OCI-LY7 (cell line): ENCODE measurements around the gene FHIT. TPM values are rescaled to one million over a fixed set of nuclear protein-coding genes. Genes with fewer than 3 reads are reported as not detected.

Experiments
- BruUV-seq: library from RNA; stranded (reverse); fragments of 400-500 nt; replicated peaks from 2 replicates; lab custom pipeline; 2021; lab: Mats Ljungman, UMichigan
- CTCF ChIA-PET: fragments of 300-600 bp; sonication (Branson Sonifier 250); formaldehyde crosslinking; loops from one replicate; lab custom pipeline; 2022; ENCODE audit warnings: antibody characterized with exemption; ENCODE audit not compliant: unreplicated experiment; lab: Charles Lee
- POLR2A ChIA-PET: fragments of 300-600 bp; sonication (Branson Sonifier 250); formaldehyde crosslinking; loops from one replicate; lab custom pipeline; 2022; ENCODE audit warnings: antibody characterized with exemption; lab: Charles Lee
- DNase-seq: peaks from one replicate; pipeline ENCODE4 v3.0.0-alpha.2; 2015; ENCODE audit warnings: low spot score
- H2AFZ ChIP-seq: fragments of 200-600 bp; sonication (generic), shearing (Covaris generic); 2 replicates; pipeline ENCODE4 v1.6.1; 2014; ENCODE audit warnings: mild to moderate bottlenecking, antibody characterized with exemption, low read length, moderate library complexity
- H3K27ac ChIP-seq: fragments of 200-600 bp; sonication (generic); 2 replicates; pipeline ENCODE4 v1.5.1; 2014; ENCODE audit warnings: mixed run types, low read depth, mild to moderate bottlenecking, moderate library complexity, low read length, inconsistent platforms; ENCODE audit not compliant: poor library complexity, severe bottlenecking
- H3K36me3 ChIP-seq: fragments of 200-600 bp; sonication (generic); 2 replicates; pipeline ENCODE4 v1.6.1; 2014; ENCODE audit warnings: mild to moderate bottlenecking, antibody characterized with exemption, low read length, moderate library complexity, mixed read lengths; ENCODE audit not compliant: insufficient read depth
- H3K4me1 ChIP-seq: fragments of 200-600 bp; sonication (generic); 2 replicates; pipeline ENCODE4 v1.5.1; 2014; ENCODE audit warnings: mild to moderate bottlenecking, low read length; ENCODE audit not compliant: insufficient read depth, poor library complexity, severe bottlenecking
- H3K4me2 ChIP-seq: fragments of 200-600 bp; sonication (generic); 2 replicates; pipeline ENCODE4 v1.6.1; 2014; ENCODE audit warnings: mild to moderate bottlenecking, low read length
- H3K4me3 ChIP-seq: fragments of 200-600 bp; sonication (generic); 2 replicates; pipeline ENCODE4 v1.5.1; 2014; ENCODE audit warnings: mild to moderate bottlenecking, low read depth, low read length; ENCODE audit not compliant: poor library complexity, severe bottlenecking
- H3K79me2 ChIP-seq: fragments of 200-600 bp; sonication (generic); 2 replicates; pipeline ENCODE4 v1.6.1; 2016; ENCODE audit warnings: low read depth, mild to moderate bottlenecking, low read length, moderate library complexity, mixed read lengths; ENCODE audit not compliant: insufficient read depth
- H3K9me2 ChIP-seq: fragments of 200-600 bp; sonication (generic); 2 replicates; pipeline ENCODE4 v1.6.1; 2016; ENCODE audit warnings: mild to moderate bottlenecking, low read length, mixed read lengths; ENCODE audit not compliant: insufficient read depth
- H3K9me3 ChIP-seq: fragments of 200-600 bp; sonication (generic); 2 replicates; pipeline ENCODE4 v1.6.1; 2014; ENCODE audit warnings: mild to moderate bottlenecking, mixed run types, low read length, mixed read lengths
- H4K20me1 ChIP-seq: fragments of 200-600 bp; sonication (generic); 2 replicates; pipeline ENCODE4 v1.6.1; 2014; ENCODE audit warnings: mild to moderate bottlenecking, antibody characterized with exemption, low read length, moderate library complexity, mixed read lengths; ENCODE audit not compliant: insufficient read depth
- EZH2phosphoT487 ChIP-seq: fragments of 200-600 bp; sonication (generic); IDR thresholded peaks from 2 replicates; pipeline ENCODE4 v1.6.1; 2018; ENCODE audit warnings: low read depth, borderline replicate concordance, mild to moderate bottlenecking, mixed run types, antibody characterized with exemption, low read length, moderate library complexity, mixed read lengths
- intact Hi-C: fragments of 100-400 bp; cut with micrococcal nuclease; formaldehyde crosslinking; loops from one replicate; pipeline ENCODE4 v1.10.0; 2022; ENCODE audit not compliant: unreplicated experiment
- total RNA-seq, 2 experiments: library from RNA; depleted of rRNA in 1 of 2; stranded (reverse); fragments of >200 nt in 1 of 2; shearing (Covaris generic) in 1 of 2; gene quantifications; 2 replicates each; pipeline ENCODE4 v1.2.3, GENCODE V29; 2014 to 2022
- TF ChIP-seq, protein P1 (sequence below): fragments of 200-600 bp; sonication (generic); conservative IDR thresholded peaks from 2 replicates; pipeline ENCODE4 v1.5.1; 2014; ENCODE audit warnings: mild to moderate bottlenecking, antibody characterized with exemption, low read length, moderate library complexity, mixed read lengths

Gene FHIT
- total RNA-seq, 2 experiments from 2014 or later, result 5.0 to 10.9 TPM

DNA sequence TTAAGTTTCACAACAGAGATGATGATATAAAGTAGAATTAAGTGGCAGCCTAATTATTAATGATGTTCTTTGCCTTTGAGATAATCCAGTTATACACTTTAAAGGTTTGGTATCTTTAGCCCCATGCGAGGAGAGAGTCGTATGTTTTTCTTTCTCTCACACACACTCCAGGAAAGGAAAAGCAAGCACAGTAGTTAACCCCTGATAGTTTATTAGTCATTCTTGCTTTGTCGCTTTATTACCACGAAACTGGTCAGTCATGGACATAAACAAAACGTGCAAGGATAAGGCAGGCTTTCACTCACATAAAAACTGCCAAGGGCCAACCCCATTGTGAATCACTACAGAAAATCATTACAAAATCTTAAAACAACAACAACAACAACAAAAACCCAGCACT, 866.9 kb downstream of the FHIT start:
- Histone ChIP-seq H3K4me2 (no peak overlapping the region), H3K79me2 (no peaks in the 10 kb centered on the region), H3K27ac (no peak overlapping the region), H3K36me3 (no peaks in the 10 kb centered on the region), H2AFZ (no peak overlapping the region), H3K9me3 (no peaks in the 10 kb centered on the region), H3K9me2 (no peaks in the 10 kb centered on the region), H3K4me3 (no peak overlapping the region), H4K20me1 (no peaks in the 10 kb centered on the region), H3K4me1 (no peaks in the 10 kb centered on the region)
- intact Hi-C loops, result no loop called here
- TF ChIP-seq EZH2phosphoT487, result no peak
- TF ChIP-seq, protein P1, sequence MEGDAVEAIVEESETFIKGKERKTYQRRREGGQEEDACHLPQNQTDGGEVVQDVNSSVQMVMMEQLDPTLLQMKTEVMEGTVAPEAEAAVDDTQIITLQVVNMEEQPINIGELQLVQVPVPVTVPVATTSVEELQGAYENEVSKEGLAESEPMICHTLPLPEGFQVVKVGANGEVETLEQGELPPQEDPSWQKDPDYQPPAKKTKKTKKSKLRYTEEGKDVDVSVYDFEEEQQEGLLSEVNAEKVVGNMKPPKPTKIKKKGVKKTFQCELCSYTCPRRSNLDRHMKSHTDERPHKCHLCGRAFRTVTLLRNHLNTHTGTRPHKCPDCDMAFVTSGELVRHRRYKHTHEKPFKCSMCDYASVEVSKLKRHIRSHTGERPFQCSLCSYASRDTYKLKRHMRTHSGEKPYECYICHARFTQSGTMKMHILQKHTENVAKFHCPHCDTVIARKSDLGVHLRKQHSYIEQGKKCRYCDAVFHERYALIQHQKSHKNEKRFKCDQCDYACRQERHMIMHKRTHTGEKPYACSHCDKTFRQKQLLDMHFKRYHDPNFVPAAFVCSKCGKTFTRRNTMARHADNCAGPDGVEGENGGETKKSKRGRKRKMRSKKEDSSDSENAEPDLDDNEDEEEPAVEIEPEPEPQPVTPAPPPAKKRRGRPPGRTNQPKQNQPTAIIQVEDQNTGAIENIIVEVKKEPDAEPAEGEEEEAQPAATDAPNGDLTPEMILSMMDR, result no peak
- POLR2A ChIA-PET, result interaction anchor here (1.1 kb wide), 1 partner anchor 8 kb away, joined by 5 read pairs; no protein-coding TSS in a partner anchor
- CTCF ChIA-PET, result no interaction called here
- no TSS peak for BruUV-seq
- DNase-seq, result no peak

DNA sequence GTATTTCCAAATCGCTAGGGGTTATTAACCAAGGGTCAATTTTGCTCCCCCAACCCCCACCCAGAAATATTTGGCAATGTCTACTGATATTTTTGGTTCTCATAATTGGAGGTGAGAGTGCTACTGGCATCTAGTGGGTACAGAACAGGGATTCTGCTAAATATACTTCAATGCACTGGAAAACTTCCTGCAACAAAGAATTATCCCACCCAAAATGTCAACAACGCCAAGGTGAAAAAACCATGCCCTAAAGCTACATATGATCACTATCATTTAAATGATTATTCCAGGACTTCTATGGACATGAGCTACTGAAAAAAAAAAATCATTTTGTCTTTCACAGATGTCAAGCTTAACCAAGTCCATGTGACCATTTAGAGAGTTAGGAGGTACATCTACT, 867.9 kb downstream of the FHIT start:
- no peak overlapping the region for H3K4me2 ChIP-seq
- no peak overlapping the region for H3K27ac ChIP-seq
- TF ChIP-seq, protein P1, result no peak
- no peaks in the 10 kb centered on the region for H3K4me1 ChIP-seq
- intact Hi-C loops, result no loop called here
- no peaks in the 10 kb centered on the region for H4K20me1 ChIP-seq
- no peak overlapping the region for H3K4me3 ChIP-seq
- H3K36me3 ChIP-seq, result no peaks in the 10 kb centered on the region
- no peaks in the 10 kb centered on the region for H3K9me3 ChIP-seq
- H2AFZ ChIP-seq, result no peak overlapping the region
- no peak for DNase-seq
- ChIA-PET CTCF (no interaction called here), POLR2A (interaction anchor here (0.7 to 1.6 kb wide), 2 partner anchors 22 to 304 kb away, joined by 3 read pairs; no protein-coding TSS in a partner anchor)
- no peaks in the 10 kb centered on the region for H3K9me2 ChIP-seq
- H3K79me2 ChIP-seq, result no peaks in the 10 kb centered on the region
- no TSS peak for BruUV-seq

DNA sequence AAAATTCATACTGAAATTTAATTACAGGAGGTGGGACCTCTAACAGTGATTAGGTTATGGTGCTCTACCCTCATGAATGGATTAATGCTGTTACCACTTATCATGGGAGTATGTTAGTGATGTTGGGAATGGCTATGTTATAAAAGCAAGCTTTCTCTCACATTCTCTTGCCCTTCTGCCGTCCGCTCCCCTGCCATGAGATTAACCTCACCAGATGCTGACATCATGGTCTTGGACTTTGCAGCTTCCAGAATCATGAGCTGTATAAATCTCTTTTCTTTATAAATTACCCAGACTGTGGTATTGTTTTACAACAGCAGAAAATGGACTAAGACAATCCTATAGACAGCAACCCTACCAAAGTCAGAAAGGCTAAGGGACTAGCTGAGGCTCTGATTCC, 884.8 kb downstream of the FHIT start:
- no peaks in the 10 kb centered on the region for H3K9me2 ChIP-seq
- H3K79me2 ChIP-seq, result no peaks in the 10 kb centered on the region
- POLR2A ChIA-PET, result no interaction called here
- intact Hi-C loops, result no loop called here
- no peak for TF ChIP-seq EZH2phosphoT487
- no peaks in the 10 kb centered on the region for H3K4me1 ChIP-seq
- no peaks in the 10 kb centered on the region for H3K9me3 ChIP-seq
- DNase-seq, result no peak
- H3K4me3 ChIP-seq, result no peak overlapping the region
- CTCF ChIA-PET, result no interaction called here
- no peaks in the 10 kb centered on the region for H4K20me1 ChIP-seq
- no peaks in the 10 kb centered on the region for H3K36me3 ChIP-seq
- no TSS peak for BruUV-seq
- no peak overlapping the region for H3K4me2 ChIP-seq
- H2AFZ ChIP-seq, result no peak overlapping the region
- no peak overlapping the region for H3K27ac ChIP-seq
